ENCODE data around the gene CCDC169.
A peak's percentile ranks its signal among the peaks of the same experiment; 100 is the strongest.
"Not testable (repeated sequence)": the region's sequence is repeated elsewhere in the genome, so short reads cannot be mapped to it uniquely, and the experiment has no call there.

CCDC169 gene

DNA sequence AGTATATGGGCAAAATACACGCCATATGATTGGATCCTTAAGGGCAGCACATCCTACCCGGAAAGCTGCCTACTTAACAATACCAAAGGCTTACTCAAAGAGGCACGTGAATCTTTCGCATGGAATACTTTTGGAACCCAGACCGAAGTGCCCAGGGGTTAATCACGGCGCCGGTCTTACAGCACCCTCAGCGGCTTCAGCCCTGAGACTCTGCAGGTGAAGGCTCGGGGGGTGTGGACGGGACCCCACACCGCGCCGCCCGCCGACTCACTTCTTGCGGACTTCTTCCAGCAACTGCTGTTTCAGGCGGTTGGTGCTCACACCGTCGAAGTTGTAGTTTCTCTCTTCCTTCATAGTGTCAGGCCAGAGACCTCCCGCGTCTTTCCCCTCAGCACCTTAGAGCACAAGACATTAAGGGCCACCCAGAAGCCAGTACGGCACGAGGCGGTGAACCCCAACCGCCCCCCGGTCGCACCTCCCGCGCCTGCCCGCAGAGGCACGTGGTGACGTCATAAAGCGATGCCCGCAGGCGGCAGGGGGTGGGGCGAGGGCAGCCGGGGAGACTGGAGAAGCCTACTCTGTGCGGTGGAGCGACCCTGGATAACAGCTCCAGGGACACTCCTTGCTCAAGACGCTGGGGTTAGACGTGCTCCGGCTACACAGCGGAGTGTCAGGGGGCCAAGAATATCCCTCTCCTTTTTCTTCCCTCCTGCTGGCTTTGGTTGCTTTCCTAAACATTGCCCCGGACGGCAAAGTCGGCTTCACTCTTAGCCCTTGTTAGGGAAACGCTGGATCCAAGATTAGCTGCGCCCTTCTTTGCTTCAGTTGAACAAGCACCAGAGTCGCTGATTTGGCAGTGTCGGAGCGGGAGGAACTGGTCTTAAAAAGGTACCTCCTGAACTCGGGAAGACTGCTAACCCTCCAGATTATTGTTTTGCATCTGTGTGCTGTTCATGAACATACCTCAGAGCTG is at the start of gene CCDC169:
Gene CCDC169, minus strand, starts transcription at position 449 of the 973 bp plus-strand sequence. Its CDS starts 95 bp downstream, at position 354.
- DNase-seq (ENCODE audit: low read depth): peak; percentile 20

- peak; percentile 64 for DNase-seq (ENCODE audit: low read depth)
These were observed 48.8 kb upstream of the CCDC169 start, which contains the start of gene SPART for GRCh38 chr13:36346222-36347083. SPART (minus strand) TSS chr13:36346394; CDS start chr13:36335830, 10,564 bp downstream.

- DNase-seq (ENCODE audit: low read depth): peak; percentile 9
These were observed 48.0 kb upstream of the CCDC169 start for GRCh38 chr13:36345438-36346221.

DNA sequence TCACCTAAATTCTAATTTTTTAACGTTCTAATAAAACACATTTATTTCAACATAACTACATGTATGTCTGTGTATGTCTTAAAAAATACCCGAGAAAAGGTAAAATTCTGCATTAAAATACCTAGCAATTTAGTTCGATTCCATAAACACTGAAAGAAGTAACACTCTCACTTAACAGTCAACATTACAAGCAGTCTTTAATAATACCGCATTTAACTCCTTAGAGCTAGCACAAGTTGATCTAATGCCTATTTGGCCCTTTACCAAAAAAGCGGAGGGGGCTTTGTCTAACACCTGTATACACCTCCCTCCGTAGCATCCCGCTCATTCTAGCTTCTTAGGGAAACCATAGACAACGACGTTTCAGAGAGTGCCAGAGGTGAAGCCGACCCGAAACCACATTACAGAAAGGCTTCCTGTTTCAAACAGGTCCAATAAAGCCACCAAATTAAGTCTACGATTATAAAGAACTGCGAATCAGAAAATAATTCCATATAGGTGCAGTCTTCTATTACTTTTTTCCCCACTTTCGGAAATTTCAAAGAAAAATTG is 47.3 kb upstream of the CCDC169 start:
- DNase-seq (ENCODE audit: low read depth): no peak

DNA sequence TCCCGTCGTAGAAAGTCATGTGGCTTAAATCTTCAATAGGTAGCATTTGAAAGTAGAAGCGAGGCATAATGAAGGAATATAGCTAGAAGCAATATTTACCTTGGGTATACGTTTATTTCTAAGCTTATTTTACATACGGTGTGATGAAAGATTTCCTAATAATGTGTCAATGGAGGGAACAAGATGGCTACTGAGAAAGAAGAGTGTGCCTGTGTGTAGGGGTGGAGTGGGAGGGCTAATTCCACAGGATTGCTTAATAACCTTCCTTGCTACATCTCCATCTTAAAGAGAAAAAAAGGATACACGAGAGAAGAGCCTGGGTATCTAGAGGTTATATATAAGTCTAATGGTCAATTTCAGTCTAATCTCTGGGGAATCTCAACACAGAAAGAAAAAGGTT is 46.6 kb upstream of the CCDC169 start:
- no peak for DNase-seq (ENCODE audit: low read depth)

GRCh38 chr13:36343766-36344165 is 46.2 kb upstream of the CCDC169 start:
- no peak for DNase-seq (ENCODE audit: low read depth)

- DNase-seq (ENCODE audit: low read depth): no peak
These were observed 45.1 kb upstream of the CCDC169 start for GRCh38 chr13:36342715-36343114.

GRCh38 chr13:36341718-36342117 is 44.1 kb upstream of the CCDC169 start:
- no peak for DNase-seq (ENCODE audit: low read depth)

GRCh38 chr13:36339600-36340155 is 42.1 kb upstream of the CCDC169 start:
- DNase-seq (ENCODE audit: low read depth): no peak

GRCh38 chr13:36337938-36338641 is 40.5 kb upstream of the CCDC169 start:
- DNase-seq (ENCODE audit: low read depth): no peak

DNA sequence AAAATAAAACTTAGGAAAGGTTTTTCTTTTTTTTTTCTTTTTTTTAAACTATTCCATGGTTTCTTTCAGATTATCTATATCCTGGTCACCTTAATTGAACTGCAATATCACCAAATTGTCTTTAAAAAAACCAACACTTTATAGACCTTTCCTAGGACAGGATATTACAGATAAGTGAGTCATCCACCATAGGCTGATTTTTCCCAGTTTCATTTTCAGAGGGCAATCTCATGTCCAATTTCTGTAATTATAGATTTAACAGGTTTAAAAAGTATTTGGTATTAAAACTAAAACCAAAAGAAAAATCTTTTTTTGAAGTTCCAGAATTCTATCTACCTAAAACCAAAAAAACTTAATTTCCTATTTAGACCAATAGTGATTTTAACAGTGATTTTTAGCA is 35.4 kb upstream of the CCDC169 start:
- no peak for DNase-seq (ENCODE audit: low read depth)

GRCh38 chr13:36332255-36332654 is 34.6 kb upstream of the CCDC169 start:
- not testable (repeated sequence) for DNase-seq (ENCODE audit: low read depth)

GRCh38 chr13:36331280-36331679 is 33.7 kb upstream of the CCDC169 start:
- DNase-seq (ENCODE audit: low read depth): no peak

GRCh38 chr13:36329361-36329760 is 31.7 kb upstream of the CCDC169 start:
- DNase-seq (ENCODE audit: low read depth): no peak

DNA sequence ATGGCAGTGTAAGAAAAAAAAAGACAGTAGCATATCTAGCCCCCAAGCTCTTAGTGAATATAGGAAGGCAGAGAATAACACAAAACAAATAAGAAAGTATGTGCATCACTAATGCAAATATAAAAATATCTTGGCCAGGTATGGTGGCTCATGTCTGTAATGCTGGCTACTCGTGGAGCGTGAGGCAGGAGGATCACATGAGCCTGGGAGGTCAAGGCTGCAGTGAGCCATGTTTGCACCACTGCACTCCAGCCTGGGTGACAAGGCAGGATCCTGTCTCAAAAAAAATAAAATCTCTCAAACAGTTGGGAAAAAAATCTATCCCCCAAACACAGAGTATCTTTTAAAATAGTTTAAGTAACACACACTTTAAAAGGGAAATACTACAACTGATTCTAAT is 31.2 kb upstream of the CCDC169 start:
- DNase-seq (ENCODE audit: low read depth): no peak

GRCh38 chr13:36325912-36326311 is 28.3 kb upstream of the CCDC169 start:
- no peak for DNase-seq (ENCODE audit: low read depth)

DNA sequence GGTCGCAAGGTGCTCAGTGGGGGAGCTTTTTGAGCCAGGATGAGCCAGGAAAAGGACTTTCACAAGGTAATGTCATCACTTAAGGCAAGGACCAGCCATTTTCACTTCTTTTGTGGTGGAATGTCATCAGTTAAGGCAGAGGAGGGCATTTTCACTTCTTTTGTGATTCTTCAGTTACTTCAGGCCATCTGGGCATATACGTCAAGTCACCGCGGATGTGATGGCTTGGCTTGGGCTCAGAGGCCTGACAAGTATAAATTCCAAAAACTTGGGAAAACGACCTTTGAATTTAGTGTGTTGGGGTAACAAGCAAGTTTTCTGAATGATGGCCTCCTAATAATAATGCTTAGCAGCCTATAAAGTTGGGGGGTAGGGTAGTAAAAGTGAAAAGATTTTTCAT is 27.3 kb upstream of the CCDC169 start:
- DNase-seq (ENCODE audit: low read depth): not testable (repeated sequence)

GRCh38 chr13:36323951-36324566 is 26.4 kb upstream of the CCDC169 start:
- no peak for DNase-seq (ENCODE audit: low read depth)

- DNase-seq (ENCODE audit: low read depth): no peak
These were observed 25.8 kb upstream of the CCDC169 start for GRCh38 chr13:36323408-36323807.

GRCh38 chr13:36319793-36320192 is 22.2 kb upstream of the CCDC169 start:
- DNase-seq (ENCODE audit: low read depth): not testable (repeated sequence)

All from stimulated activated CD8-positive, alpha-beta memory T cell treated with anti-CD3 and anti-CD28 coated beads, Interleukin-7, amount 100 ng/mL, for 24 hours (primary cell).